KG1 (cell line): ENCODE data around the gene RPL19.
A peak's percentile ranks its signal among the peaks of the same experiment; 100 is the strongest.
"Not testable (repeated sequence)": the region's sequence is repeated elsewhere in the genome, so short reads cannot be mapped to it uniquely, and the experiment has no call there.

Source experiments
- DNase-seq: peaks from one replicate; lab custom pipeline; 2025; lab: John Stamatoyannopoulos, UW

Gene RPL19

DNA sequence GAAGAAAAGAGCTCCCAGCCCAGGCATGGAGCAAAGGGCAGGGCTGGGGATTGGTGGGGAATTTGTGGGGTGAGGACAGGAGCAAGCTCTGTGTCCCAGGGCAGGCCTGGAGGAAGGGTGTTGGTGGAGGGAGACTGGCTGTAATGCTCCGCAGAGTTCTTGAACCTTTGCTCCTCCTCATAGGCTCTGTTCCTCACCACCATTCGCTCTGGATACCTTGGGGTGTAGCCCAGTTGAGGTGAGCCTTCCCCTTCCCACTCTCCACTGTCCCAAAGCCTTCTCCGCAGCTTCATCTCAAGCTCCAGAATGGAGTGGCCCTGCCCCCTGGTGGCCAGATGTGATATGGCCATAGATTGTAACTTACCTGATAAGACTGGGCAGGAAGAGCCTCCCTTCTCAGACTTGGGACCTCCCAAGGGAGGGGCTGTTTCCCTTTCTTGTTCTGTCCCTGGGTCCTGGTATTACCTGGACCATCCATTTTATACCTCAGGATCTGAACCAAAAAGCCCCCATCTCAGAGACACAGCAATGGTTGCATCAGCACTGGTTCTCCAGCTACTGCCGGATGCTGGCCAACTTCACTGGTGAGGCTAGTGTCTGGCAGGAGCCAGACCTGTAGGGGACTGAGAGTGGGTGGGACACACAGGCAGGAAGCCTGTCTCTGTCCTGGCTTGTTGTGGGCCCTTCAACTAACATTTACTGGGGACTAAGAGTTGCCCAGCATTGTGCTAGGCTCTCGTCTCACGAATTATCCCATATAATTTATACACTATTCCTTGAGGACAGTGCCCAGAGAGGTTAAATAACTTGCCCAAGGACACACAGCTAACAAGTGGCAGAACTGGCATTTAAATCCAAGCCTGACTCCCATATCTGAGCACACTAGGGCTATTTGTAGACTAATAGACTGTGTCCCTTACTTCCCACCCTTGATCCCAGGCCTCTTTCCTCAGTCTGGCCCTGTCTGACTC is 44.8 kb downstream of the RPL19 start:
- peak; percentile 71 for DNase-seq

- DNase-seq: no peak
Measured at GRCh38 chr17:39246274-39246673, 46.2 kb downstream of the RPL19 start.

DNA sequence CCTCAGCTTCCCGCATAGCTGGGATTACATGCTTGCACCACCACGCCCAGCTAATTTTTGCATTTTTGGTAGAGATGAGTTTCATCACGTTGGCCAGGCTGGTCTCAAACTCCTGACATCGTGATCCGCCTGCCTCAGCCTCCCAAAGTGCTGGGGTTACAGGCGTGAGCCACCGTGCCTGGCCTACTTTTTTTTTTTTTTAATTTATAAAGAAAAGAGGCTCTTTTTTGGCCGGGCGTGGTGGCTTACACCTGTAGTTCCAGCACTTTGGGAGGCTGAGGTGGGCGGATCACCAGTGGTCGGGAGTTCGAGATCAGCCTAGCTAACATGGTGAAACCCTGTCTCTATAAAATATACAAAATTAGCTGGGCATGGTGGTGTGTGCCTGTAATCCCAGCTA is 50.0 kb downstream of the RPL19 start:
- DNase-seq: not testable (repeated sequence)

- DNase-seq: no peak
Measured at GRCh38 chr17:39251997-39252396, 51.9 kb downstream of the RPL19 start.

- no peak for DNase-seq
Measured at GRCh38 chr17:39252788-39253460, 52.8 kb downstream of the RPL19 start.
